GM12878 (cell line): ENCODE data around the gene CACNA1G. TPM values are rescaled to one million over a fixed set of nuclear protein-coding genes. Genes with fewer than 3 reads are reported as not detected.

Experiments used
- ATAC-seq: fragments of 200-7000 bp; cut with Tn5 transposase; 3 replicates; pipeline ENCODE4 v1.9.1; 2020; ENCODE audit warnings: mild to moderate bottlenecking, moderate library complexity
- BruUV-seq: library from RNA; stranded (reverse); fragments of 400-500 nt; replicated peaks from 2 replicates; lab custom pipeline; 2021; lab: Mats Ljungman, UMichigan
- CTCF ChIA-PET: fragments of 300-600 bp; sonication (Branson Sonifier 250); formaldehyde crosslinking; extraction: SDS; loops from one replicate; lab custom pipeline; 2021; ENCODE audit warnings: inconsistent platforms; lab: Yijun Ruan, JAX
- POLR2A ChIA-PET: fragments of 350-600 bp; formaldehyde crosslinking; extraction: SDS; loops from one replicate; lab custom pipeline; 2021; ENCODE audit warnings: inconsistent platforms; lab: Charles Lee
- RAD21 ChIA-PET: fragments of 300-600 bp; sonication (Branson Sonifier 250); formaldehyde crosslinking; loops from one replicate; lab custom pipeline; 2023; ENCODE audit warnings: antibody characterized with exemption; ENCODE audit not compliant: unreplicated experiment; lab: Charles Lee
- SMC1A ChIA-PET: fragments of 300-600 bp; sonication (Branson Sonifier 250); formaldehyde crosslinking; loops from one replicate; lab custom pipeline; 2023; ENCODE audit not compliant: unreplicated experiment, uncharacterized antibody; lab: Charles Lee
- DNase-seq: peaks from one replicate; pipeline ENCODE4 v3.0.0-alpha.2; 2011; ENCODE audit warnings: low read depth, low spot score
- FAIRE-seq: peaks from 3 replicates; lab custom pipeline; 2011; peaks lifted over from hg19 to GRCh38; lab: Jason Lieb, UNC
- H2AFZ ChIP-seq: 2 replicates; pipeline ENCODE4 v1.6.0; 2011; ENCODE audit warnings: low read depth, low read length, control low read depth; ENCODE audit not compliant: control insufficient read depth
- H3K27ac ChIP-seq: 2 replicates; pipeline ENCODE4 v1.5.1; 2011; ENCODE audit warnings: control low read depth; ENCODE audit not compliant: control insufficient read depth, insufficient read depth
- H3K27me3 ChIP-seq, 2 experiments: replicated peaks in 1 of 2; 2 replicates each; pipeline versions ENCODE4 v1.6.0 to v1.6.1; 2011; ENCODE audit warnings: low read length in 1 of 2; ENCODE audit not compliant: control insufficient read depth in 2 of 2, insufficient read depth in 2 of 2
- H3K36me3 ChIP-seq, 2 experiments: 2 replicates each; pipeline ENCODE4 v1.5.1; 2011; ENCODE audit warnings: low read length in 1 of 2; ENCODE audit not compliant: control insufficient read depth in 2 of 2, insufficient read depth in 2 of 2
- H3K4me1 ChIP-seq: 2 replicates; pipeline ENCODE4 v1.6.1; 2011; ENCODE audit warnings: mild to moderate bottlenecking, low read length, moderate library complexity, mixed read lengths; ENCODE audit not compliant: control insufficient read depth, insufficient read depth
- H3K4me2 ChIP-seq: 2 replicates; pipeline ENCODE4 v1.6.0; 2011; ENCODE audit warnings: control low read depth; ENCODE audit not compliant: control insufficient read depth, insufficient read depth
- H3K4me3 ChIP-seq: fragments of 200-600 bp; sonication (generic); 2 replicates; pipeline ENCODE4 v1.5.1; 2016
- H3K79me2 ChIP-seq: 2 replicates; pipeline ENCODE4 v1.6.0; 2011; ENCODE audit warnings: low read length; ENCODE audit not compliant: control insufficient read depth, insufficient read depth
- H3K9ac ChIP-seq: 2 replicates; pipeline ENCODE4 v1.8.0; 2011; ENCODE audit warnings: low read length, control low read depth, mixed read lengths; ENCODE audit not compliant: control insufficient read depth, insufficient read depth
- H3K9me3 ChIP-seq: replicated peaks from 3 replicates; pipeline ENCODE4 v1.5.1; 2011; ENCODE audit warnings: mild to moderate bottlenecking, low read length; ENCODE audit not compliant: control insufficient read depth, insufficient read depth
- H4K20me1 ChIP-seq: 2 replicates; pipeline ENCODE4 v1.6.0; 2011; ENCODE audit not compliant: control insufficient read depth, insufficient read depth
- ATF7 ChIP-seq: fragments of 450-650 bp; IDR thresholded peaks from 2 replicates; pipeline ENCODE4 v1.6.1; 2016; ENCODE audit warnings: low read depth, mild to moderate bottlenecking
- BHLHE40 ChIP-seq, 2 experiments: fragments of 450-650 bp in 1 of 2; IDR thresholded peaks; 2 replicates each; pipeline ENCODE4 v1.6.1; 2011 to 2017; ENCODE audit warnings: low read depth in 2 of 2, borderline replicate concordance in 1 of 2, improper control_type of control experiment in 1 of 2, low read length in 1 of 2, mild to moderate bottlenecking in 1 of 2
- EGR1 ChIP-seq, 2 experiments: IDR thresholded peaks; 1 replicate in 1 of 2; 2 replicates in 1 of 2; pipeline ENCODE4 v1.6.1; 2011 to 2012; ENCODE audit warnings: low read depth in 2 of 2, low read length in 2 of 2, borderline replicate concordance in 1 of 2, mild to moderate bottlenecking in 1 of 2, moderate library complexity in 1 of 2
- EP300 ChIP-seq, 2 experiments: fragments of 150-350 bp in 1 of 2; IDR thresholded peaks; 2 replicates each; pipeline ENCODE4 v1.6.1; 2011 to 2012; ENCODE audit warnings: low read depth in 2 of 2, low read length in 2 of 2, borderline replicate concordance in 1 of 2, improper control_type of control experiment in 1 of 2, inconsistent platforms in 1 of 2; ENCODE audit not compliant: control insufficient read depth in 1 of 2
- FOXK2 ChIP-seq: fragments of 450-650 bp; IDR thresholded peaks from 2 replicates; pipeline ENCODE4 v1.6.1; 2017; ENCODE audit warnings: mild to moderate bottlenecking, moderate library complexity
- MEF2B ChIP-seq: fragments of 450-650 bp; IDR thresholded peaks from 2 replicates; pipeline ENCODE4 v1.6.1; 2018; ENCODE audit warnings: mild to moderate bottlenecking, moderate library complexity; ENCODE audit not compliant: partially characterized antibody, poor library complexity, severe bottlenecking
- MTA3 ChIP-seq: IDR thresholded peaks from 2 replicates; pipeline ENCODE4 v1.6.1; 2012; ENCODE audit warnings: low read length, inconsistent platforms, borderline replicate concordance
- POU2F2 ChIP-seq: IDR thresholded peaks from 3 replicates; pipeline ENCODE4 v1.6.1; 2011; ENCODE audit warnings: low read depth, mild to moderate bottlenecking, low read length, borderline replicate concordance
- RBBP5 ChIP-seq: fragments of 200-600 bp; sonication (generic); conservative IDR thresholded peaks from 2 replicates; pipeline ENCODE4 v1.6.1; 2016
- SUPT20H ChIP-seq: IDR thresholded peaks from 2 replicates; pipeline ENCODE4 v1.6.1; 2011; ENCODE audit warnings: low read depth, mild to moderate bottlenecking, low read length, moderate library complexity, borderline replicate concordance; ENCODE audit not compliant: control insufficient read depth
- SUZ12 ChIP-seq: fragments of 200-600 bp; sonication (generic); IDR thresholded peaks from one replicate; pipeline ENCODE4 v1.6.1; 2018; ENCODE audit warnings: antibody characterized with exemption, mild to moderate bottlenecking; ENCODE audit not compliant: unreplicated experiment
- WGBS: methylation state at CpG from one replicate; pipeline ENCODE4 v1.1.6; 2016; ENCODE audit warnings: low lambda C conversion rate; ENCODE audit not compliant: insufficient replicate concordance, insufficient coverage; ENCODE audit errors: missing lambda C conversion rate; 5-methylcytosine and 5-hydroxymethylcytosine counted together
- in situ Hi-C: fragments of 300-500 bp; cut with MboI; formaldehyde crosslinking; loops from 9 replicates; pipeline ENCODE4 v1.14.3; 2018; ENCODE audit warnings: mixed read lengths
- intact Hi-C: fragments of 100-400 bp; cut with micrococcal nuclease; formaldehyde crosslinking; loops from one replicate; pipeline ENCODE4 v1.14.2; 2022; ENCODE audit not compliant: unreplicated experiment
- polyA plus RNA-seq, 11 experiments: library from polyadenylated mRNA; depleted of rRNA in 4 of 11; unstranded in 6 of 11; stranded (reverse) in 5 of 11; fragments of >200 nt; fragmentation: Nextera tagmentation in 4 of 11; fragmentation: Illumina TruSeq in 1 of 11; extraction: Ambion mirVana in 4 of 11; extraction: Trizol in 1 of 11; gene quantifications; 1 replicate in 1 of 11; 2 replicates in 10 of 11; pipeline versions ENCODE4 v1.2.1 to v1.2.3, GENCODE V29; 2011 to 2016; ENCODE audit warnings: inconsistent platforms in 2 of 11, missing spikeins in 2 of 11, low read depth in 1 of 11
- total RNA-seq, 4 experiments: library from RNA; depleted of rRNA in 3 of 4; stranded (reverse); fragments of >200 nt in 3 of 4; fragmentation: Illumina TruSeq in 1 of 4; extraction: Trizol in 1 of 4; gene quantifications; 2 replicates each; pipeline versions ENCODE4 v1.2.1 to v1.2.3, GENCODE V29; 2013 to 2021
- TF ChIP-seq, protein P1 (sequence below): IDR thresholded peaks from 2 replicates; pipeline ENCODE4 v1.6.1; 2011; ENCODE audit warnings: borderline replicate concordance, low read depth, mild to moderate bottlenecking, moderate library complexity, low read length; ENCODE audit not compliant: insufficient read depth, poor library complexity, severe bottlenecking
- TF ChIP-seq, protein P2 (sequence below): fragments of 450-650 bp; IDR thresholded peaks from 2 replicates; pipeline ENCODE4 v1.6.1; 2017; ENCODE audit warnings: mild to moderate bottlenecking, low read depth, inconsistent platforms; ENCODE audit not compliant: poor library complexity, severe bottlenecking
- TF ChIP-seq, protein P3 (sequence below): IDR thresholded peaks from 2 replicates; pipeline ENCODE4 v1.6.1; 2012; ENCODE audit warnings: low read depth, low read length, improper control_type of control experiment
- TF ChIP-seq, protein P4 (sequence below): IDR thresholded peaks from 2 replicates; pipeline ENCODE4 v1.6.1; 2012; ENCODE audit warnings: low read depth, low read length, improper control_type of control experiment

Gene CACNA1G
- total and polyA plus RNA-seq, 10 of the 15 experiments (the other 5 are each of a cell fraction or from before 2014, with no cell fraction given) = 0.03 to 0.15 TPM; not detected in 8

DNA sequence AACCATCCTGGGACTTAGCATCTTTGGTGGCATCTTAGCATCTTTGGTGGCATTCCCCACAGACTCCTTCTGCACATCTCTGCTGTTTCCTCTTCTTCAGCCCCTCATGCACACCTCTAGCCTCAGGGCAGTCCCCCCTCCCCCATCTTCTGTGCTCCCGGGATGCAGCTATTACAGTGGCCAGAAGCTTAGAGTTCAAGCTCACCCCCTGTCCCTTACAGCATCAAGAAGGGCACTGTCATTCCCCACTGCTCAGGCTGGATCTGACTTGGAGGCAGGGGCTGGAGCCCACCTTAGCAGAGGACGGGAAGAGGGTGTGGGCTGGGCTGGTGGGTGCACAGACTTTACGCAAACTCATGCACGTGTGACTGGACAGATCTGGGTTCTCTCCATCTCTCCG, 27.3 kb upstream of the CACNA1G start:
- H3K4me3 ChIP-seq = no peak overlapping the region
- no TSS peak for BruUV-seq
- POLR2A ChIA-PET = no interaction called here
- in situ Hi-C loops (no loop called here), intact Hi-C loops (no loop called here)
- CTCF ChIA-PET = no interaction called here
- no peak overlapping the region for H3K4me2 ChIP-seq
- WGBS = 0% methylated on average over 5 of the region's 5 CpGs
- H3K4me1 ChIP-seq = no peaks in the 10 kb centered on the region
- RAD21 ChIA-PET = no interaction called here
- SMC1A ChIA-PET = interaction anchor here (1.6 kb wide), 1 partner anchor 49 kb away, joined by 6 read pairs; no protein-coding TSS in a partner anchor
- no peaks in the 10 kb centered on the region for H3K9me3 ChIP-seq
- H4K20me1 ChIP-seq = no peaks in the 10 kb centered on the region
- TF ChIP-seq FOXK2 = no peak
- TF ChIP-seq MTA3 = no peak
- TF ChIP-seq, protein P1, sequence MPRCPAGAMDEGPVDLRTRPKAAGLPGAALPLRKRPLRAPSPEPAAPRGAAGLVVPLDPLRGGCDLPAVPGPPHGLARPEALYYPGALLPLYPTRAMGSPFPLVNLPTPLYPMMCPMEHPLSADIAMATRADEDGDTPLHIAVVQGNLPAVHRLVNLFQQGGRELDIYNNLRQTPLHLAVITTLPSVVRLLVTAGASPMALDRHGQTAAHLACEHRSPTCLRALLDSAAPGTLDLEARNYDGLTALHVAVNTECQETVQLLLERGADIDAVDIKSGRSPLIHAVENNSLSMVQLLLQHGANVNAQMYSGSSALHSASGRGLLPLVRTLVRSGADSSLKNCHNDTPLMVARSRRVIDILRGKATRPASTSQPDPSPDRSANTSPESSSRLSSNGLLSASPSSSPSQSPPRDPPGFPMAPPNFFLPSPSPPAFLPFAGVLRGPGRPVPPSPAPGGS = no peak
- no peak for TF ChIP-seq EGR1 (IDR thresholded peaks at IDR 0.05; ENCODE audit: borderline replicate concordance in 1 of 2, low read depth in 2 of 2, low read length in 2 of 2)
- TF ChIP-seq ATF7 = no peak
- no peak for TF ChIP-seq SUZ12
- no peak for TF ChIP-seq POU2F2
- no peak for TF ChIP-seq SUPT20H
- TF ChIP-seq, protein P2, sequence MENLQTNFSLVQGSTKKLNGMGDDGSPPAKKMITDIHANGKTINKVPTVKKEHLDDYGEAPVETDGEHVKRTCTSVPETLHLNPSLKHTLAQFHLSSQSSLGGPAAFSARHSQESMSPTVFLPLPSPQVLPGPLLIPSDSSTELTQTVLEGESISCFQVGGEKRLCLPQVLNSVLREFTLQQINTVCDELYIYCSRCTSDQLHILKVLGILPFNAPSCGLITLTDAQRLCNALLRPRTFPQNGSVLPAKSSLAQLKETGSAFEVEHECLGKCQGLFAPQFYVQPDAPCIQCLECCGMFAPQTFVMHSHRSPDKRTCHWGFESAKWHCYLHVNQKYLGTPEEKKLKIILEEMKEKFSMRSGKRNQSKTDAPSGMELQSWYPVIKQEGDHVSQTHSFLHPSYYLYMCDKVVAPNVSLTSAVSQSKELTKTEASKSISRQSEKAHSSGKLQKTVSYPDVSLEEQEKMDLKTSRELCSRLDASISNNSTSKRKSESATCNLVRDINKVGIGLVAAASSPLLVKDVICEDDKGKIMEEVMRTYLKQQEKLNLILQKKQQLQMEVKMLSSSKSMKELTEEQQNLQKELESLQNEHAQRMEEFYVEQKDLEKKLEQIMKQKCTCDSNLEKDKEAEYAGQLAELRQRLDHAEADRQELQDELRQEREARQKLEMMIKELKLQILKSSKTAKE = no peak
- TF ChIP-seq, protein P3, sequence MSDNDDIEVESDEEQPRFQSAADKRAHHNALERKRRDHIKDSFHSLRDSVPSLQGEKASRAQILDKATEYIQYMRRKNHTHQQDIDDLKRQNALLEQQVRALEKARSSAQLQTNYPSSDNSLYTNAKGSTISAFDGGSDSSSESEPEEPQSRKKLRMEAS = no peak
- TF ChIP-seq, protein P4, sequence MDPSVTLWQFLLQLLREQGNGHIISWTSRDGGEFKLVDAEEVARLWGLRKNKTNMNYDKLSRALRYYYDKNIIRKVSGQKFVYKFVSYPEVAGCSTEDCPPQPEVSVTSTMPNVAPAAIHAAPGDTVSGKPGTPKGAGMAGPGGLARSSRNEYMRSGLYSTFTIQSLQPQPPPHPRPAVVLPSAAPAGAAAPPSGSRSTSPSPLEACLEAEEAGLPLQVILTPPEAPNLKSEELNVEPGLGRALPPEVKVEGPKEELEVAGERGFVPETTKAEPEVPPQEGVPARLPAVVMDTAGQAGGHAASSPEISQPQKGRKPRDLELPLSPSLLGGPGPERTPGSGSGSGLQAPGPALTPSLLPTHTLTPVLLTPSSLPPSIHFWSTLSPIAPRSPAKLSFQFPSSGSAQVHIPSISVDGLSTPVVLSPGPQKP = no peak
- TF ChIP-seq EP300 (IDR thresholded peaks at IDR 0.05; ENCODE audit: borderline replicate concordance in 1 of 2, control insufficient read depth in 1 of 2, low read depth in 2 of 2, low read length in 2 of 2) = no peak
- no peak for TF ChIP-seq RBBP5
- no peak for TF ChIP-seq BHLHE40 (IDR thresholded peaks at IDR 0.05; ENCODE audit: borderline replicate concordance in 1 of 2, low read depth in 2 of 2, low read length in 1 of 2)
- TF ChIP-seq MEF2B = no peak
- H3K79me2 ChIP-seq = no peaks in the 10 kb centered on the region
- DNase-seq = no peak
- H3K27ac ChIP-seq = no peak overlapping the region
- no peaks in the 10 kb centered on the region for H3K36me3 ChIP-seq
- no peak for FAIRE-seq
- H3K9ac ChIP-seq = no peak overlapping the region
- H3K27me3 ChIP-seq = peaks cover 16 to 19% of the 10 kb centered on the region in 2 experiments
- ATAC-seq = no peak
- H2AFZ ChIP-seq = no peak overlapping the region
